Activated T-cell treated with anti-CD3 and anti-CD28 coated beads, Interleukin-2, amount 50 U/mL, for 72 hours (primary cell): ENCODE measurements around the gene LPP. TPM values are rescaled to one million over a fixed set of nuclear protein-coding genes. Genes with fewer than 3 reads are reported as not detected.
A peak's percentile ranks its signal among the peaks of the same experiment; 100 is the strongest.

Source experiments
- ATAC-seq, 2 donors: fragments of 150-1000 bp; cut with Tn5 transposase; replicated peaks in 1 of 2; 2 replicates each; pipeline ENCODE4 v1.10.0; 2021; ENCODE audit warnings: moderate library complexity in 2 of 2, mild to moderate bottlenecking in 1 of 2
- DNase-seq, 2 donors: peaks; one replicate each; pipeline ENCODE4 v3.0.0; 2021 to 2022; ENCODE audit warnings: mixed read lengths in 1 of 2
- H3K27ac Mint-ChIP-seq: one replicate; pipeline ENCODE4 v1.8.0; 2022; ENCODE audit warnings: mild to moderate bottlenecking, moderate library complexity, mixed read lengths
- H3K27me3 Mint-ChIP-seq: one replicate; pipeline ENCODE4 v1.8.0; 2022; ENCODE audit warnings: low read depth, mixed read lengths
- H3K36me3 Mint-ChIP-seq, 2 donors: one replicate each; pipeline ENCODE4 v1.8.0; 2022; ENCODE audit warnings: mixed read lengths in 2 of 2, mild to moderate bottlenecking in 1 of 2; ENCODE audit not compliant: insufficient read depth in 2 of 2
- H3K4me1 Mint-ChIP-seq: one replicate; pipeline ENCODE4 v1.8.0; 2022; ENCODE audit warnings: low read depth, mixed read lengths
- H3K4me3 Mint-ChIP-seq, 2 donors: one replicate each; pipeline ENCODE4 v1.8.0; 2022; ENCODE audit warnings: mild to moderate bottlenecking in 2 of 2, mixed read lengths in 2 of 2, moderate library complexity in 2 of 2
- H3K9me3 Mint-ChIP-seq, 2 donors: one replicate each; pipeline ENCODE4 v1.8.0; 2022; ENCODE audit warnings: mixed read lengths in 2 of 2
- total RNA-seq, 2 donors: library from RNA; stranded (reverse); gene quantifications; one replicate each; pipeline ENCODE4 v1.2.3, GENCODE V29; 2022

Gene LPP
- total RNA-seq, 2 donors from 2014 or later: 50.4 to 67.7 TPM

DNA sequence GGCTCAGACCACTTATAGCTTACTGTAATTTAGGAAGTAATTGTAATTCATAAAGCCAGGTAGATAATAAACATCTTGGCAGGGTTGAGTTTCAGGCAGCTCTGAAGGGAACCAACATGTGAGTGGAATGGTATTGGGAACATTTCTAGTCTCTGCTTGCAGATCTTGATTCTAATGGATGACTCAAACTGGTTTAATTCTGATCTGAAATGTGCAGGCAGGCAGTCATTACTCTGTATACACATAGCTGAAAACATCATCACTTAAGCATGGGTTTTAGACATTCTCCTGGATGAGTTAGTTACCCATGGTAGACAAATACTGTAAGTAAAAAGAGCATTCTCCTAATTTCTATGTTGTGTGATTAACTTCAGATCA, 700.8 kb downstream of the LPP start:
- Mint-ChIP-seq H3K4me1 (peaks cover 10% of the 10 kb centered on the region), H3K27me3 (no peaks in the 10 kb centered on the region), H3K4me3 (no peak overlapping the region), H3K27ac (no peak overlapping the region), H3K36me3 (no peaks in the 10 kb centered on the region), H3K9me3 (no peaks in the 10 kb centered on the region)
- no peak for DNase-seq
- ATAC-seq: no peak

DNA sequence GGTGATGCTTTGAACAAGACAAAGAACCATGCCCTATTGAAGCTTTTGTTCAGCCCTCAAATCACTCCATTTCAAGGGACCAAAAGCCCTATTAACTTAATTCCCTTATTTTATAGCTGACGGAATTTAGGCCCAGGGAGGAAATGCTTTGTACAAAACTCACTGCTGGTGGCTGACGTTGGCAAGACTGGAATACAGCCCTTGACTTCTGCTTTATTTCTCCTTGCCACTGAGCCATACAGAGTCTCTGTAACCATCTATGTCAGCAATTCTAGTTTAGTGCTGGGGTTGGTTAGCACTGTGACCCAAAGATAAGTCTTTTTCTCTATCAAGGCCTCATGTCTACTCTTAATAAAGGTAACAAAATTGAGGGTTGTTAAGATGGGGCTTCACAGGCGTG, 701.7 kb downstream of the LPP start:
- ATAC-seq (no peak), DNase-seq (no peak)
- H3K36me3 Mint-ChIP-seq: no peaks in the 10 kb centered on the region
- peaks cover 10% of the 10 kb centered on the region for H3K4me1 Mint-ChIP-seq
- no peak overlapping the region for H3K27ac Mint-ChIP-seq
- no peaks in the 10 kb centered on the region for H3K9me3 Mint-ChIP-seq
- no peak overlapping the region for H3K4me3 Mint-ChIP-seq
- H3K27me3 Mint-ChIP-seq: no peaks in the 10 kb centered on the region

DNA sequence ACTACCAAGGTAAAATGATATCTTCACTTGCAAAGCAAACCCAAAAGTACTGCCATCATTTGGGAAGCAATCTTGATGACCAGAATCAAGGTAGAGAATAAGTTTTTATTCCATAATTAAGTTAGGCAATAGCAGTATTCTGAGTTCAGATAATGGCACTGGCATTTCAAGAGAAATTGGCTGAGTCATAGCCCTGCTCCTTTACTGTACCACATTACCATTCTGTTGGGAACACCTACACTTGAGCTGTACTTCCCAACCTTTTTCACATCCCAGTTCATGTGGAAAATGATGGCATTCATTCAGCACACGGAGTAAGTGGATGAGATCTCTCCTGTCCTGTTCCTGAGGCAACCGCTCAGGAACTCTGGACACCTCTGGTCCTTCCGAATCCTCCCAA, 706.2 kb downstream of the LPP start:
- ATAC-seq (no peak), DNase-seq (no peak)
- no peak overlapping the region for H3K4me3 Mint-ChIP-seq
- H3K27ac Mint-ChIP-seq: no peak overlapping the region
- H3K36me3 Mint-ChIP-seq: no peaks in the 10 kb centered on the region
- no peaks in the 10 kb centered on the region for H3K4me1 Mint-ChIP-seq
- no peaks in the 10 kb centered on the region for H3K27me3 Mint-ChIP-seq
- no peaks in the 10 kb centered on the region for H3K9me3 Mint-ChIP-seq

DNA sequence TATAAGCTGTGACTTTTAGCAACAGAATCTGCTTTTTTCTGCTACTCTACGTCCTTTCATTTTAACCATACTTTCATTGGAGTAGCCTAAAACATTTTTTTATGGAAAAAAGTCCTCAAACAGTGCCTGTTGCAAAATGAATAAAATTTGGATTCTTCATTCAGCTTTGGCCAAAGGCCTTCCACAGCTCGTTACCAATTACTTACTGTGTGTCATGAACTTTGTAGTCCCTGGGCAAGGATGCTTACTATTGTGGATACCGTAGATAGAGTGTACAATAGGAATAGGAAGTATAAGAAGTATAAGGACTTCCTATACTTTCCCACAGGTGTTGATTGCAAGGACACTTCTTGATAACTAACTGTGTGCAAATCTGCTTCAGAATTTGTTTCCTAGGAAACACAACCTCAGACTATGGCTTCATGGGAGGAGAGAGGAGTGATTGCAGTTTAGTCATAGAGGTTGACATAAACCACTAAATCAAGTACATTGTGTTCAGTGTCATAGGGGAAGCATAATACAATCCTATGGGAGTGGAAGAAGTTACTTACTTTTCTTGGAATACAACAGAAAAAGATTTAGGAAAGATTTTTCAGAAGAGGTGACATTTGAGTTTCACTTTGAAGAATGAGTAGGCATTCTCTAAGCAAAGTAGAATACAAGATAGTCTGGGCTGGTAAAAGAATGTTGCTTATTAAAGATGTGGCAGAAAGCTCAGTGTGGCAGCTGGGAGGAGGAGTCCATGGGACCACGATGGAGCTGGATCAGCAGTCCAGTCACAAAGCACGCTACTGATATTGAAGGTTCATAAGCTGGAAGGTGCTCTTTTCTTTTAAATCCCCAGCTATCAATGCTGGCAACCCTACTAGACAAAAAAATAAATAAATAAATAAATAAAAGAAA, 708.1 kb downstream of the LPP start:
- no peak for ATAC-seq
- Mint-ChIP-seq H3K36me3 (peaks cover 0 to 2% of the 10 kb centered on the region in 2 donors), H3K4me1 (no peaks in the 10 kb centered on the region), H3K27ac (peak overlapping the region; percentile 7), H3K27me3 (no peaks in the 10 kb centered on the region), H3K4me3 (no peak overlapping the region), H3K9me3 (no peaks in the 10 kb centered on the region)
- DNase-seq: no peak

DNA sequence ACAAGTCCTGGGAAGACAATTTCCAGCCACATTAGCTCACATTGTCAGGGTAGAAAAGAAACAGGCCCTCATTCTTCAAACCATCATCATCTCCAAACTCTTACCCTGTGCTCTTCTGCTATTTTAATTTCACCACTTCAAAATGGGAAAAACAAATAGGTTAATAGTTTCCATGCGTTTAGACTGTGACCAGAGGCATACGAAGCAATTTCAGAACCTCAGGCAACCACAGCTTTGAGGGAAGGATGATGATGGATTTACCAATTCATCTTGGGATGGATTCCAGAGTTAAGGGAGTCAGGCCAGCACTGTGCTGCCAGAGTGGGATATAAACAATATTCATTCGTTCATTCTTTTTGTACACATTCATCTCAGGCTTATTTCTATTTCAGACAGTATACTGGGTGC, 710.0 kb downstream of the LPP start:
- Mint-ChIP-seq H3K4me1 (no peaks in the 10 kb centered on the region), H3K9me3 (no peaks in the 10 kb centered on the region), H3K36me3 (peaks cover 0 to 2% of the 10 kb centered on the region in 2 donors), H3K27ac (no peak overlapping the region), H3K27me3 (no peaks in the 10 kb centered on the region), H3K4me3 (no peak overlapping the region)
- ATAC-seq (no peak), DNase-seq (no peak)

DNA sequence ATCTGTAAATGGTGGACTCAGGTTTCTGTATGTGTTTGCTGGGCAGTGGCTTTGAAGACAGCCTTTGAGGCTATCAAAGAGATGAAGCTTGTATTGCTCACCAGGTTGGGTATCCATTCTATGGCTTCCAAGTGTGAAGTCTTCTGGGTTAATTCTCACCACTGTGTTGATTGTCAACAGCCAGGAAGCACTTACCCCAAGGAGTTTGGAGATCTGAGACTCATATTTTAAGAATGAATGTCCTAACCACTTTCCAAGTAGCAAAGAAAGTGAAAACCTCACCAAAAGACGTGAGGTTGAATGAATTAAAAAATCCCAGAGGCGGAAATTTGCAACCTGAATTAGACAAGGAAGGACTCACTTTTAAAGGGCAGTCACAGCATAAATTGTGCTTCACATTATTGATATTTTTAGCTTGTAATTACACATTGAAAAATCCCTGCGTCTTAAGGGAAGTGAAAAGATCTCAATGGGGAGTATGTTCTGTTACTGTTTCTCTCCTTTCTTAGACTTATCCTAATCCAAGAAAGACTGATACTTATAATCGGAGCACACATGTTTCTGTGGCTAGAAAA, 713.8 kb downstream of the LPP start:
- H3K36me3 Mint-ChIP-seq: peaks cover 0 to 2% of the 10 kb centered on the region in 2 donors
- H3K27me3 Mint-ChIP-seq: no peaks in the 10 kb centered on the region
- no peak overlapping the region for H3K4me3 Mint-ChIP-seq
- no peaks in the 10 kb centered on the region for H3K9me3 Mint-ChIP-seq
- DNase-seq: no peak
- no peak for ATAC-seq
- no peak overlapping the region for H3K27ac Mint-ChIP-seq
- no peaks in the 10 kb centered on the region for H3K4me1 Mint-ChIP-seq

DNA sequence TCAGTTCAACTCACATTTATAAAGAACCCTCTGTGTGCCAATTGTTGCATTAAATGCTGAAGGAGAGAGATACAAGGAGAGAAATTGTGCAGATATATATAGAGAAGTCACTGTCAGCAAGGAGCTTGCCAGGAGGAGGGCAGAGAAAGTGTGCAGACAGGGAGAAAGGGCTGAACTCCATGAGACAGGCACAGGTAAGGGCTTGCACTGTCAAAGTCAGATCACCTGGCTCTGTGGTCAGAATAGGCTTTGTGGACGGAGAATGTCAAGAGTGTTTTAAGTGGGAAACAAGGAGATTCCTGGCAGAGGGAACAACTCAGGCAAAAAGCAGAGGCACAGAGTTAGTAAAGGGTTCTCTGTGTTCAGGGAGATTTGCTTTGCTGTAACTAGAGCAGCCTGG, 714.8 kb downstream of the LPP start:
- Mint-ChIP-seq H3K4me3 (no peak overlapping the region), H3K9me3 (no peaks in the 10 kb centered on the region), H3K36me3 (peaks cover 0 to 2% of the 10 kb centered on the region in 2 donors), H3K4me1 (no peaks in the 10 kb centered on the region), H3K27me3 (no peaks in the 10 kb centered on the region), H3K27ac (no peak overlapping the region)
- DNase-seq (no peak), ATAC-seq (no peak)

DNA sequence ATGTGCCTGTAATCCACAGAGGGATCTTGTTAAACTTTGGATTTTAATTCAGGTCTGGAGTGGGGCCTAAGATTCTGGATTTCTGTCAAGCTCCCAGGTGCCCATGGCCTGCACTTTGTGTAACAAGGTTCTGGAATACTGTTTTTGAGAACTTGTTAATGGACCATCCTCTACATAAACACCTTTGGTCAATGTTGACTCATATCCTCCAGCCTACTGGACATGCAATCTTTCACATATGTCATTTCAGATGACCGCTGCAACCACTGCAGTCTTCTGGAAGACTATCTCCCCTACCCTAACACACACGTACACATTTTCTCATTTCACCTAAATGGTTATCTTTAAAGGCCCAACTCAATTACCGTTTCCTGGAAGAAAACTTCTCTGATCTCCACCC, 715.7 kb downstream of the LPP start:
- no peak overlapping the region for H3K4me3 Mint-ChIP-seq
- ATAC-seq: no peak
- H3K4me1 Mint-ChIP-seq: no peaks in the 10 kb centered on the region
- peaks cover 0 to 3% of the 10 kb centered on the region in 2 donors for H3K36me3 Mint-ChIP-seq
- no peak overlapping the region for H3K27ac Mint-ChIP-seq
- H3K9me3 Mint-ChIP-seq: no peaks in the 10 kb centered on the region
- H3K27me3 Mint-ChIP-seq: no peaks in the 10 kb centered on the region
- no peak for DNase-seq

DNA sequence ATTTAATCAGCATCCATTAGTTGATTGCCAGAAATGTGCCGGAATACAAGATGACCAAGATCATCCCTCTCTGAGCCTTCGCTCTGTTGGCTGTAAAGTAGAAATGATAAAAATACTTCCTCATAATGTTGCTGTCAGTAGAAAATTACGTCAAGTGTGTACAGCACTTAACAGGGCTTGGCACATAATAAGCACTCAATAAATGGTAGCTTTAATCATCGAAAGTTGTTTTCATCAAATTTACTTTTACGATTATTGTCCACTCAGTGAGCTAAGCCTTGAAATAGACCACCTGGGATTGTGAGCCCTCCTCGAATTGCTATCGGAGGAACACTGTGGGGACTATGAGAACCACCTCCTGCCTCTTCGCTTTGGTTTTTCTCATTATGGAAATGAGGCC, 716.5 kb downstream of the LPP start:
- H3K4me1 Mint-ChIP-seq: peaks cover 3% of the 10 kb centered on the region
- no peaks in the 10 kb centered on the region for H3K9me3 Mint-ChIP-seq
- H3K27ac Mint-ChIP-seq: no peak overlapping the region
- no peak overlapping the region for H3K4me3 Mint-ChIP-seq
- peaks cover 1 to 5% of the 10 kb centered on the region in 2 donors for H3K36me3 Mint-ChIP-seq
- ATAC-seq (no peak), DNase-seq (no peak)
- no peaks in the 10 kb centered on the region for H3K27me3 Mint-ChIP-seq

DNA sequence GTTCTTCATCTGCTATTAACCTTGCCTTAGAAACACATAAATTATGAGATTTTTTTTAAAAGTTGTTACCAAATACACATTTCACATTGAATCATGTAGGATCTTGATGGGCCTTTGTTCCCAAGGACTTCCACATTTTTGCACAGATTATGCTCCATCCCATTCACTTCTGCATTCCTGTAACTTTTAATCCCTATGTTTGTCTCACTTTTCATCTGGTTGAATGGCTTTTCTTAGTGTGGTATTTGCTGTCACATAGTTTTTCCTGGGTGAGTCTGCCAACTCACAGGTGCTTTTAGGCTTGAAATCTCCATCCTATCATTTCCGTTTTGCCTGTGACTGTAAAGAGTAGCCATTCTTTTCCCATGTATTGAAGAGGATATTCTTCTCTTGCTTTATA, 720.6 kb downstream of the LPP start:
- Mint-ChIP-seq H3K9me3 (no peaks in the 10 kb centered on the region), H3K4me3 (no peak overlapping the region), H3K27ac (no peak overlapping the region), H3K36me3 (peaks cover 3 to 5% of the 10 kb centered on the region in 2 donors), H3K4me1 (peaks cover 6% of the 10 kb centered on the region), H3K27me3 (no peaks in the 10 kb centered on the region)
- ATAC-seq (no peak), DNase-seq (no peak)

DNA sequence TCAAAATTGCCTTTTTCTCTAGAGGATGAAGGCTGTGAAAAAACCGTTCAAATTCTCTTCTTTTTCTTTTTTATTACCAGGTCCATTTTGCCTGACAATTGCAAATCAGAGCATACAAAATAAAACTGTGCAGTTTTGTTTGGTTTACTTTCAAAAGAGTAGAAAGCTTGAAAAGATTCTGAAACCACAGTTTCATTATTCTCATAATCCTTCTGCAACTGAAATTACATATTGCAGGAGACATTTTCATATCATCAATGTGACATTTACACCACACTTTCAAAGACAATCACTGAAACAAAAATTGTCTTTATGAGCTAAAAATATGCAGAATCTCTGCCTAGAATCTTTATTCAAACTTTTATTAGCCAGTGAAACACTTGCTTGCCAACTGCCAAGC, 721.5 kb downstream of the LPP start:
- Mint-ChIP-seq H3K4me1 (peaks cover 6% of the 10 kb centered on the region), H3K27me3 (no peaks in the 10 kb centered on the region), H3K36me3 (peaks cover 3 to 5% of the 10 kb centered on the region in 2 donors), H3K9me3 (no peaks in the 10 kb centered on the region), H3K4me3 (no peak overlapping the region), H3K27ac (no peak overlapping the region)
- ATAC-seq (no peak), DNase-seq (no peak)

DNA sequence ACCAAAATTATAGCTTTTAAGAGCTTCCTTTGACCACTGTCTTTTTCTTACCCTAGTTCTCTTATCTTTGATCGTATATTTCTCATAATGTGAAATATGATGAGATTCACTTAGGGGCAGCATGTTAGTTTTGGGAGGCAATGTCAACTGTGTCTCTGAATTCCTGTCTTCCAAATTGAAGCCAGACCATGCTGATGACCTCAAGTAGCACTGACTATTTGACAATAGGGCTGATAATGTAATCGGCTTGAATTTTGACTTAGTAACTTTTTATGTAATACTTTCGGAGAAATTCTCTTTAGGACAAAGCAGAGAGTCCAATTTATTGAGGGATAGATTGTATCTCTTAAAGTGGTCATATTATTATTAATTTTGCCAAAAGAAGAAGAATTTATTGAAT, 722.4 kb downstream of the LPP start:
- H3K4me1 Mint-ChIP-seq: peaks cover 10% of the 10 kb centered on the region
- H3K9me3 Mint-ChIP-seq: no peaks in the 10 kb centered on the region
- no peak overlapping the region for H3K27ac Mint-ChIP-seq
- no peaks in the 10 kb centered on the region for H3K27me3 Mint-ChIP-seq
- H3K36me3 Mint-ChIP-seq: peaks cover 5 to 6% of the 10 kb centered on the region in 2 donors
- ATAC-seq (no peak), DNase-seq (no peak)
- no peak overlapping the region for H3K4me3 Mint-ChIP-seq

DNA sequence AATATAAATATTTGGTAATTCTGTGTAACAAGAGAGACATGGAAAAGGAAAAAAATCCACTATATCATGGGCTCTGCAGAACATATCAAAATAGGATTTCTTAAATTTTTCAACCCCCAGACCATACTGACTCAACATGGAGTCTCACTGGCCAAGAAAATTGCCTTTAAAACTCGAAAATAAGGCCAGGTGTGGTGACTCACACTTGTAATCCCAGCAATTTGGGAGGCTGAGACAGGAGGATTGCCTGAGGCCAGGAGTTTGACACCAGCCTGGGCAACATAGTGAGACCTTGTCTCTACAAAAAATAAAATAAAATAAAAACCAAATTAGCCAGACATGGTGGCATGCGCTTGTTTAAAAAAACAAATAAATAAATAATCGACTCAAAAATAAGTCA, 723.4 kb downstream of the LPP start:
- Mint-ChIP-seq H3K27ac (no peak overlapping the region), H3K36me3 (peaks cover 5 to 6% of the 10 kb centered on the region in 2 donors), H3K4me1 (peaks cover 10% of the 10 kb centered on the region), H3K4me3 (no peak overlapping the region), H3K9me3 (no peaks in the 10 kb centered on the region), H3K27me3 (no peaks in the 10 kb centered on the region)
- ATAC-seq: no peak
- DNase-seq: no peak

DNA sequence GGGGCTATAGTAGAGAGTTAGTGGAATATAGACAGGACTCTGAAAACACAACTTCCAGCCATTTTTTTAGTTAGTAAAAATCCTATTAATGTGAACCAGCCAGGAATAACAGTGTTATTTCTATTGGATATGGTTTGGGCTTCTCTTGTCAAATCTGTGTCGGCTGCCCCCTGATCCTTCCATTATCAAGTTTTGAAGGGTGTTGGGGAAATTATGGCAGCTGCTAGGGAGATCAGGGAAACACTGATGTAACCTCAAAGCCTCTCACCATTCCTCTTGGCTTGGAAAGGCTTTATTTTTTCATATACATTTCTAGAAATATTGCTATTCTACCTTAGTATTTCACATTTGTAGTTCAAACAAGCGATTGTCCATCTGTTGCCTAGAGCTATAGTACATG, 724.1 kb downstream of the LPP start:
- H3K27ac Mint-ChIP-seq: no peak overlapping the region
- H3K4me3 Mint-ChIP-seq: no peak overlapping the region
- H3K27me3 Mint-ChIP-seq: no peaks in the 10 kb centered on the region
- H3K36me3 Mint-ChIP-seq: peaks cover 6% of the 10 kb centered on the region in 2 donors
- ATAC-seq (no peak), DNase-seq (no peak)
- H3K4me1 Mint-ChIP-seq: peaks cover 10% of the 10 kb centered on the region
- no peaks in the 10 kb centered on the region for H3K9me3 Mint-ChIP-seq
